Neural cell (in vitro differentiated cells): ENCODE data around the gene SUSD5. TPM values are rescaled to one million over a fixed set of nuclear protein-coding genes. Genes with fewer than 3 reads are reported as not detected.
A peak's percentile ranks its signal among the peaks of the same experiment; 100 is the strongest.

Source experiments
- H2AFZ ChIP-seq: fragments of 200-600, 300-800 bp; sonication (generic), shearing (Covaris generic); 2 replicates; pipeline ENCODE4 v1.6.0; 2014; ENCODE audit warnings: low read depth, mild to moderate bottlenecking, antibody characterized with exemption, low read length, moderate library complexity
- H3F3A ChIP-seq: fragments of 200-600 bp; shearing (Covaris generic); 2 replicates; pipeline ENCODE4 v1.6.1; 2016; ENCODE audit warnings: mild to moderate bottlenecking, moderate library complexity, mixed read lengths, antibody characterized with exemption, low read length; ENCODE audit not compliant: insufficient read depth, poor library complexity, severe bottlenecking
- H3K27ac ChIP-seq: fragments of 200-600, 300-800 bp; sonication (generic), shearing (Covaris generic); 2 replicates; pipeline ENCODE4 v1.5.1; 2014; ENCODE audit warnings: mild to moderate bottlenecking, low read length, moderate library complexity
- H3K27me3 ChIP-seq: fragments of 300-800, 200-600 bp; sonication (generic), shearing (Covaris generic); 2 replicates; pipeline ENCODE4 v1.6.0; 2014; ENCODE audit warnings: mild to moderate bottlenecking, low read depth, low read length, moderate library complexity; ENCODE audit not compliant: insufficient read depth
- H3K36me3 ChIP-seq: fragments of 300-800, 200-600 bp; sonication (generic), shearing (Covaris generic); 2 replicates; pipeline ENCODE4 v1.5.1; 2014; ENCODE audit warnings: mild to moderate bottlenecking, antibody characterized with exemption, low read length, moderate library complexity; ENCODE audit not compliant: insufficient read depth
- H3K4me2 ChIP-seq: fragments of 300-800, 200-600 bp; sonication (generic), shearing (Covaris generic); 2 replicates; pipeline ENCODE4 v1.6.0; 2014; ENCODE audit warnings: mild to moderate bottlenecking, low read length
- H3K4me3 ChIP-seq: fragments of 300-800, 200-600 bp; sonication (generic), shearing (Covaris generic); 2 replicates; pipeline ENCODE4 v1.5.1; 2014; ENCODE audit warnings: mild to moderate bottlenecking, low read length, moderate library complexity
- H3K79me2 ChIP-seq: fragments of 200-600 bp; shearing (Covaris generic); replicated peaks from 2 replicates; pipeline ENCODE4 v1.6.0; 2014; ENCODE audit warnings: mild to moderate bottlenecking, low read length, moderate library complexity; ENCODE audit not compliant: insufficient read depth
- H3K9ac ChIP-seq: fragments of 300-800, 200-600 bp; sonication (generic), shearing (Covaris generic); 2 replicates; pipeline ENCODE4 v1.6.1; 2016; ENCODE audit warnings: mild to moderate bottlenecking, low read length, mixed read lengths
- H3K9me2 ChIP-seq: fragments of 200-600 bp; shearing (Covaris generic); 2 replicates; pipeline ENCODE4 v1.6.1; 2016; ENCODE audit warnings: mild to moderate bottlenecking, low read length, mixed read lengths; ENCODE audit not compliant: insufficient read depth
- H3K9me3 ChIP-seq: fragments of 200-600, 300-800 bp; sonication (generic), shearing (Covaris generic); 2 replicates; pipeline ENCODE4 v1.6.1; 2016; ENCODE audit warnings: mild to moderate bottlenecking, mixed run types, low read length, moderate library complexity, mixed read lengths
- H4K20me1 ChIP-seq: fragments of 200-600 bp; shearing (Covaris generic); 2 replicates; pipeline ENCODE4 v1.6.1; 2016; ENCODE audit warnings: mild to moderate bottlenecking, mixed run types; ENCODE audit not compliant: insufficient read depth
- CTCF ChIP-seq: fragments of 450-650 bp; IDR thresholded peaks from 2 replicates; pipeline ENCODE4 v1.5.1; 2014; ENCODE audit warnings: antibody characterized with exemption, mild to moderate bottlenecking, moderate library complexity; ENCODE audit not compliant: poor library complexity, severe bottlenecking
- EP300 ChIP-seq: fragments of 450-650 bp; conservative IDR thresholded peaks from 2 replicates; pipeline ENCODE4 v1.6.1; 2014; ENCODE audit warnings: antibody characterized with exemption, mild to moderate bottlenecking, moderate library complexity; ENCODE audit not compliant: poor library complexity, severe bottlenecking
- EZH2 ChIP-seq: fragments of 200-600, 300-800 bp; shearing (Covaris generic), sonication (generic); IDR thresholded peaks from 2 replicates; pipeline ENCODE4 v1.6.1; 2014; ENCODE audit warnings: antibody characterized with exemption, low read length, borderline replicate concordance, mild to moderate bottlenecking; ENCODE audit not compliant: insufficient read depth, poor library complexity, severe bottlenecking
- MXI1 ChIP-seq: fragments of 450-650 bp; conservative IDR thresholded peaks from 2 replicates; pipeline ENCODE4 v1.6.1; 2014; ENCODE audit warnings: antibody characterized with exemption, mild to moderate bottlenecking; ENCODE audit not compliant: poor library complexity, severe bottlenecking
- POLR2AphosphoS5 ChIP-seq: IDR thresholded peaks from 2 replicates; pipeline ENCODE4 v1.6.1; 2012
- RAD21 ChIP-seq: fragments of 450-650 bp; conservative IDR thresholded peaks from 2 replicates; pipeline ENCODE4 v1.6.1; 2014; ENCODE audit warnings: antibody characterized with exemption, mild to moderate bottlenecking, moderate library complexity
- TAF1 ChIP-seq: IDR thresholded peaks from 2 replicates; pipeline ENCODE4 v1.6.1; 2012; ENCODE audit warnings: low read depth
- polyA minus RNA-seq: library from RNA; depleted of rRNA, polyadenylated mRNA; stranded (reverse); fragments of >200 nt; gene quantifications from 2 replicates; pipeline ENCODE4 v1.2.3, GENCODE V29; 2014
- polyA plus RNA-seq: library from polyadenylated mRNA; depleted of rRNA; stranded (reverse); fragments of >200 nt; gene quantifications from 2 replicates; pipeline ENCODE4 v1.2.3, GENCODE V29; 2014
- TF ChIP-seq, protein P1 (sequence below): IDR thresholded peaks from 2 replicates; pipeline ENCODE4 v1.6.1; 2012; ENCODE audit warnings: borderline replicate concordance

SUSD5 gene
- polyA plus RNA-seq, result 0.70 and 0.74 TPM in 2 replicates
- polyA minus RNA-seq, result 0.97 and 1.2 TPM in 2 replicates

GRCh38 chr3:33218446-33219174 is at the start of gene SUSD5:
Gene SUSD5, minus strand, starts transcription at chr3:33218810. Its CDS starts 13 bp downstream, at chr3:33218797.
- Histone ChIP-seq H3K79me2 (no peaks in the 10 kb centered on the region), H3K9me3 (no peaks in the 10 kb centered on the region), H4K20me1 (no peaks in the 10 kb centered on the region), H3F3A (no peaks in the 10 kb centered on the region), H2AFZ (peak within 1 kb of the TSS; percentile 34), H3K36me3 (no peaks in the 10 kb centered on the region), H3K4me3 (peak within 1 kb of the TSS; percentile 89), H3K9ac (peak within 1 kb of the TSS; percentile 55), H3K27ac (no peak within 1 kb of the TSS), H3K4me2 (peak within 1 kb of the TSS; percentile 65), H3K27me3 (peaks cover 51% of the 10 kb centered on the region), H3K9me2 (no peaks in the 10 kb centered on the region)
- no peak for TF ChIP-seq EP300
- no peak for TF ChIP-seq TAF1
- peak; percentile 5 for TF ChIP-seq POLR2AphosphoS5
- no peak for TF ChIP-seq EZH2
- TF ChIP-seq, protein P1, sequence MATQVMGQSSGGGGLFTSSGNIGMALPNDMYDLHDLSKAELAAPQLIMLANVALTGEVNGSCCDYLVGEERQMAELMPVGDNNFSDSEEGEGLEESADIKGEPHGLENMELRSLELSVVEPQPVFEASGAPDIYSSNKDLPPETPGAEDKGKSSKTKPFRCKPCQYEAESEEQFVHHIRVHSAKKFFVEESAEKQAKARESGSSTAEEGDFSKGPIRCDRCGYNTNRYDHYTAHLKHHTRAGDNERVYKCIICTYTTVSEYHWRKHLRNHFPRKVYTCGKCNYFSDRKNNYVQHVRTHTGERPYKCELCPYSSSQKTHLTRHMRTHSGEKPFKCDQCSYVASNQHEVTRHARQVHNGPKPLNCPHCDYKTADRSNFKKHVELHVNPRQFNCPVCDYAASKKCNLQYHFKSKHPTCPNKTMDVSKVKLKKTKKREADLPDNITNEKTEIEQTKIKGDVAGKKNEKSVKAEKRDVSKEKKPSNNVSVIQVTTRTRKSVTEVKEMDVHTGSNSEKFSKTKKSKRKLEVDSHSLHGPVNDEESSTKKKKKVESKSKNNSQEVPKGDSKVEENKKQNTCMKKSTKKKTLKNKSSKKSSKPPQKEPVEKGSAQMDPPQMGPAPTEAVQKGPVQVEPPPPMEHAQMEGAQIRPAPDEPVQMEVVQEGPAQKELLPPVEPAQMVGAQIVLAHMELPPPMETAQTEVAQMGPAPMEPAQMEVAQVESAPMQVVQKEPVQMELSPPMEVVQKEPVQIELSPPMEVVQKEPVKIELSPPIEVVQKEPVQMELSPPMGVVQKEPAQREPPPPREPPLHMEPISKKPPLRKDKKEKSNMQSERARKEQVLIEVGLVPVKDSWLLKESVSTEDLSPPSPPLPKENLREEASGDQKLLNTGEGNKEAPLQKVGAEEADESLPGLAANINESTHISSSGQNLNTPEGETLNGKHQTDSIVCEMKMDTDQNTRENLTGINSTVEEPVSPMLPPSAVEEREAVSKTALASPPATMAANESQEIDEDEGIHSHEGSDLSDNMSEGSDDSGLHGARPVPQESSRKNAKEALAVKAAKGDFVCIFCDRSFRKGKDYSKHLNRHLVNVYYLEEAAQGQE, result no peak
- TF ChIP-seq MXI1, result peak; percentile 31
- TF ChIP-seq RAD21, result no peak

- Histone ChIP-seq H3K9me3 (no peaks in the 10 kb centered on the region), H2AFZ (no peak overlapping the region), H3K79me2 (no peaks in the 10 kb centered on the region), H3K4me3 (no peak overlapping the region), H3F3A (no peaks in the 10 kb centered on the region), H3K4me2 (no peak overlapping the region), H3K36me3 (no peaks in the 10 kb centered on the region), H4K20me1 (no peaks in the 10 kb centered on the region), H3K27ac (no peak overlapping the region), H3K27me3 (no peaks in the 10 kb centered on the region), H3K9me2 (no peaks in the 10 kb centered on the region), H3K9ac (no peak overlapping the region)
- TF ChIP-seq EP300, result no peak
- no peak for TF ChIP-seq EZH2
- no peak for TF ChIP-seq TAF1
- TF ChIP-seq RAD21, result no peak
- no peak for TF ChIP-seq MXI1
Measured at GRCh38 chr3:33260104-33260503, 41.5 kb upstream of the SUSD5 start.

GRCh38 chr3:33256249-33256648 is 37.6 kb upstream of the SUSD5 start:
- H3K9me2 ChIP-seq, result no peaks in the 10 kb centered on the region
- no peaks in the 10 kb centered on the region for H4K20me1 ChIP-seq
- H3K4me3 ChIP-seq, result no peak overlapping the region
- H3K79me2 ChIP-seq, result no peaks in the 10 kb centered on the region
- no peaks in the 10 kb centered on the region for H3F3A ChIP-seq
- no peak overlapping the region for H3K4me2 ChIP-seq
- TF ChIP-seq EZH2 (no peak), CTCF (no peak)
- no peaks in the 10 kb centered on the region for H3K27me3 ChIP-seq
- H3K36me3 ChIP-seq, result no peaks in the 10 kb centered on the region
- H3K9ac ChIP-seq, result no peak overlapping the region
- H3K9me3 ChIP-seq, result no peaks in the 10 kb centered on the region
- H3K27ac ChIP-seq, result no peak overlapping the region
- no peak overlapping the region for H2AFZ ChIP-seq
